HPDE6-E6E7 (cell line): ENCODE results near the gene ENAH.

Source experiments
- DNase-seq: peaks from one replicate; pipeline ENCODE4 v3.0.0; 2011; ENCODE audit warnings: missing footprints; ENCODE audit errors: extremely low spot score

ENAH gene

DNA sequence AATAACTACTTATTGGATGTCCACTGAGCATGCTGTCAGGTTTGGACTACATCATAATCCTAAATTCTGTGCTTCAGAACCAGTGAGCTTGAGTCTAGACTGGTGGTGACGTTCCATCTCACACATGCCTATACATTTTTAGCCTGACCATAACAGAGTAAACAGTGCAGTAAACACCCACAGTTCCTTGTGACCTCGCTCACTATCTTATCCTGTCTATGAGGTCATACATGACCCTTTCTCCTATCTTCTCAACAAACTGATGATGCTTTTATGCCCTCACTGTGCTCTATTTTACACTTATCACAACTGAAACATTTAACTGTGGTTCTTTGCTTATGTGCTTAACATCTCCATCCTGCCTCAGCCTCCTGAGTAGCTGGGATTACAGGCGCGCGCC, 91.2 kb downstream of the ENAH start:
- DNase-seq: no peak

- no peak for DNase-seq
Measured at GRCh38 chr1:225559902-225560301, 93.0 kb downstream of the ENAH start.

DNA sequence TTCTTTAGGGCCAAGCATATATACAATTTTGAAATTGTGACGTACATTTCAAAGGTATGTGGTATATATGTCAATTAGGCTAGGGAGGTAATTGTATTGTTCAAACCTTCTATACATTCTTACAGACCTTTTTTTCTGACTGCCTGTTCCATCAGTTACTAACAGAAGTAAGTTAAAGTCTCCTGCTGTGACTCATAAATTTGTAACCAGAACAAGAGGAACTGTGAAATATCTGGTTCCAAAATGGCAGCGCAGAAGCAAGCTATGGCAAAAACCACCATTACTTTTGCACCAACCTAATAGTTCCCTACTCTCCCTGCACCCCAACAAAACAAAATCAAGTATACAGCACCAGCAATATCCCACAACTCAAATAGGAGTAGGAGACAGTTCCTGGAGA, 93.6 kb downstream of the ENAH start:
- no peak for DNase-seq

DNA sequence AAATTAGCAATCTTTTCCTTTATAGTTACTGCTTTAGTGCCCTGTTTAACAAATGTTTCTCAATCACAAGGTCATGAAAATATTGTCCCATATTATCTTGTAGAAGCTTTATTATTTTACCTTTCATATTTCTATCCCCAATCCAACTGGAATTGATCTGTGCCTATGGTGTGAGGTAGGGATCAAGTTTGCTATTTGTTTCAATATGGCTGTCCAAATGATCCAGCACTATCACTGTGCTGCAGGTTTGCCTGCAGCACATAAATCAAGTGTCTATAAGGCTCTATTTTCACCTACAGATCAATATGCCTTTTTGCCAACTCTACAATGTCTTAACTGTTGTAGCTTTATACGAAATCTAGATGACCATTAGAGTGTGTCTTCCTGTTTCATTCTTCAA, 96.2 kb downstream of the ENAH start:
- DNase-seq: no peak

DNA sequence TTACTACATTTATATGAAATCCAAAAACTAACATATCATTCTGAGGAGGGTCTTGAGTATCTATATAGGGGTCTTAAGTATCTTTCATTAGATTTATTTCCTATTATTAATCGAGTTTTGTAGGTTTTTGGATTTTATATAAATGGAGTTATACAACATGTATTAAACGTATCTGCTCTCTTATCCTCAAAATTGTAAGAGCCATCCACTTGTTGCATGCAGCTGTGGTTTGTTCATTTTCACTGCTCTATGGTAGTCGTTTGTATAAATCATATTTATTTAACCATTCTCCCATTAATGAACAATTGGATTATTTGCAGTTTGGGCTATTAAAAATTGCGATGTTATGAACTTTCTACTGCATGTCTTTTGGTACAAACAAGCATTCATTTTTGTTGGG, 97.1 kb downstream of the ENAH start:
- DNase-seq: no peak

DNA sequence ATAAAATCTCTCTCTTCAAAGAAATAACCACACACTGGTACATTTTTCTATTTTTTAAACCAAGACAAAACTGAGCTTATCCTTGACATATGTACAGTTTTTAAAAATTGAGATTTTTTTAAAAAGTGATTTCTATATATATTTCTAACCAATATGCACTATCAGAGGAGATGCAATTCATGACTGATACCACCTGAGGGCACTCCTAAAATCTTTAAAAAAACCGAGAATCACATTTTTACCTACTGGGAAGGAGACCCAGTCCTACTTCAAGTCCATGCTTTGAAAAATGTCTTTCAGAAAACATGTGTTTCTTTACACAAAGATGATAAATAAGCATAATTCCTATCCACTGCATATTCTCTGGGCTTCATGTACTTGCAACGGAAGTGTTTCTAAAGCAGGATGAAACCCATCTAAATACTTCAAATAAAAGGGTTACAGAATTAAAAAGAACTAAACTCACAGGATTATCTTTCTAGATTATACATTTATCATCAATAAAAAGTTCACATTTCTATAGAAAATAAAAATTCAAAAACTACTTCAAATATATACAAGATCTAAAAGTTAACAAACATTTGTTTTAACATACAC, 98.6 kb downstream of the ENAH start:
- peak; percentile 20 for DNase-seq

GRCh38 chr1:225549821-225550220, 103.1 kb downstream of the ENAH start:
- DNase-seq: no peak

- no peak for DNase-seq
Measured at GRCh38 chr1:225548140-225548857, 104.6 kb downstream of the ENAH start.

GRCh38 chr1:225545649-225546048, 107.3 kb downstream of the ENAH start:
- no peak for DNase-seq

- no peak for DNase-seq
Measured at GRCh38 chr1:225544924-225545323, 108.0 kb downstream of the ENAH start.

DNA sequence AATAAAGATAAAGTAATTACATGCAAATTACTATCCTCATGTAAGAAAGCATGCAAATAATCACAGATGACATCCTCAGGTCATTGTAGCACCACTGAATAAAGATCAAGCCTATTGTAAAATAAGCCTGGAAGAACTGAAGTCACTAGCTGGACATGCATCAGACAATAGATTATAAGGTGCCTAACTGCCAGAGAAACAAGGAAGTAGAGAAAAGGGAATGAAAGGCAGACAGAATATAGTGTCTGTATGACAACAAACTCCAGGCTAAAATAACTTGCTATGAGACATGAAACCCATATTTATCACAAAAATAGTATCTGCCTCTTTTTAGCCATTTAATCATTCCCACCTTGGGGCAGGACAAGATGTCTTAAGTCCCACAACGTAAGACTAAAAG, 108.7 kb downstream of the ENAH start:
- DNase-seq: no peak

- no peak for DNase-seq
Measured at GRCh38 chr1:225543350-225543749, 109.6 kb downstream of the ENAH start.

- no peak for DNase-seq
Measured at GRCh38 chr1:225541383-225541782, 111.5 kb downstream of the ENAH start.

- no peak for DNase-seq
Measured at GRCh38 chr1:225539575-225539974, 113.3 kb downstream of the ENAH start.

GRCh38 chr1:225539069-225539468, 113.9 kb downstream of the ENAH start:
- no peak for DNase-seq

- no peak for DNase-seq
Measured at GRCh38 chr1:225537554-225538251, 115.2 kb downstream of the ENAH start.

DNA sequence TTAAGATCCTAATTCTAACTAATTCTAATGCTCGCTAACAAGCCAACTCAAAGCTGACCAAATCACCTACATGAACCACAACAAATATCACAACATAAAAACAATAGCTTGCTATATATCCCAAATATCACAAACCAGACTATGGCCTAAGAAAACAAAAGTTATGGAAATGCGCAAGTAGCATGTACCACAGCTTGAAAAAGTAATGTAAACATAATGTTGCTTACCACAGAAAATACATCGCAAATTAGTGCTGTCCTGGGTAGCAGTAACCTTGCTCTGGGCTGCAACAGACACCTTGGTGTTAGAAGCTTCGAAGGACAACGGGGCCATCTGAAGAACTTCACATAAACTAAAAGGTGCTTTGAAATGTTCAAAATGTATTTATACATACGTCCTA, 117.6 kb downstream of the ENAH start:
- DNase-seq: no peak

DNA sequence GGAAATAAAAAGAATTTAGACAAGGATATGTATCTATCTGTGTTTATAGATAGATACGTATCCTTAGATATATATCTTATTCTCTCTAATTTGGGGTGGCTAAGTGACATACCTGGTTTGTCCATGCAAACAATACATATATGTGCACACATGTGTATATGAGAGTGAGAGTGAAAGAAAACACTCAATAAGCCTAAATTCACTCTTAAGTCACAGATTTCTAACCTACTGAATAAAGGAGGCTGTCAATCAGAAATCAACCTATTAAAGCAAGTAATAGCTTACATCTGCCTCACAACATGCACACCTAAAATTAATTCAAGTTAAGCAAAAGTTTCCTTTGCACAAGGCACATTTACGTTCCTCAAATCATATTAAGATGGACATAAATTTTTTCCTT, 118.2 kb downstream of the ENAH start:
- no peak for DNase-seq

DNA sequence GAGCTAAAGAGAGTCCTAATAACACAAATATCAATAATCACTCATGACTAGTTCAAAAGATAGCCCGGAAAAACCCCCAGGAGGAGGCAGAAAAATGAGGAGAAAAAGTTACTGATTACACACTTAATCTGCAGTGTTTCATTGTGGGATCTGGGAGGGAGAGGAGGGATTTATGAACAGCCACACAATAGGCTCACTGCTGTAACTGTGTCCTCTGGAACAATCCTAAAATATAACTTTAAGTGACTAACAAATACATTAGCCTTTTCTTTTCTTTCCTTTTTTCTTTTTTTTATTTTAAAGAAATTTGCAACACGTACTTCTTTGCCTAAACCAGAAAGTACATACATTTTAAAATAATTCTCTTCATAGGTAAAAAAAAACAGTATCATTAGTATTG, 118.8 kb downstream of the ENAH start:
- no peak for DNase-seq

GRCh38 chr1:225533238-225533637, 119.7 kb downstream of the ENAH start:
- DNase-seq: no peak

GRCh38 chr1:225532240-225532944, 120.5 kb downstream of the ENAH start:
- DNase-seq: no peak

- DNase-seq: no peak
Measured at GRCh38 chr1:225529726-225530125, 123.2 kb downstream of the ENAH start.

- no peak for DNase-seq
Measured at GRCh38 chr1:225527575-225527974, 125.3 kb downstream of the ENAH start.
